NOMO-1 treated with DMSO at 0.1 percent for 48 hours (cell line): ENCODE measurements around the gene CHRM2.

ENCODE experiments used
- DNase-seq: peaks from one replicate; lab custom pipeline; 2025; ENCODE audit not compliant: unreplicated experiment; lab: John Stamatoyannopoulos, UW

Gene CHRM2

GRCh38 chr7:136891850-136892249 is 23.4 kb downstream of the CHRM2 start:
- DNase-seq = no peak

DNA sequence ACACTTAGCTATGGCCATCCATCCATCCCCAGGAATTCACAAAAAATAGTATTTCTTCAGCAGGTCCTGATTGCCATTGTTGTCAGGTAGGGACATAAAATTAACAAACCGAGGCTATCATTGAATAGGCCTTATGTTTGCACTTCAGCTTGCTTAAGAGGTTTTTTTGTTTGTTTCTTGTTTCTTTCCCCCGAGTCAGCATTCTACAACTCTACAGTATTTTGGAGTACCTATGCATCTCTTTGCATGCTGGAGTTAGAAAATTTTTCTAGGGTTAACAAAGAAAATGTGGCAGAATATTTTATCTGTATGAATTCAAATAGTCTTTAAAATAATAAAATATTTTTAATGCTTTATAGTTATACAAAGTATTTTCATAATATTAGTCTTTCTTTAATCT is 26.3 kb downstream of the CHRM2 start:
- DNase-seq = no peak

DNA sequence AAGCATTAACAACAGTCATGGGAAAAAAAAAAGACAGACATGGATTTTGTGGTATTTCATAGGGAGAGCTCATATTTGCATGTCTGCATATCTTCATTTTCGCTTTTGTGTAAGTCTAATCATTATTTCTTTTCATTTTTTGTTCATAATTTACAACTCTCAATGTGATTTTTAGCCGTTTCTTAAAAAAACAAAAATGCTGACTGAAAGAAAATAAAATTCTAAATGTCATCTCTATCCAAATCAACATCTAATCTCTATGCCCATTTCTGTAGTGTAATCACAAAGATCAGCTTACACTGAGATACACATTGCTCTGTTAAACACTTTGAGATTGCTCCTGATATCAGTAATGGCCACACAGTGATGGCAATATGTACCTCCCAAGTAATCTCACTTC is 29.2 kb downstream of the CHRM2 start:
- DNase-seq = no peak

- no peak for DNase-seq
These were observed 31.6 kb downstream of the CHRM2 start for GRCh38 chr7:136900005-136900404.

GRCh38 chr7:136910771-136911170 is 42.3 kb downstream of the CHRM2 start:
- no peak for DNase-seq

- no peak for DNase-seq
These were observed 42.9 kb downstream of the CHRM2 start for GRCh38 chr7:136911344-136911743.

GRCh38 chr7:136912339-136912738 is 43.9 kb downstream of the CHRM2 start:
- no peak for DNase-seq

- no peak for DNase-seq
These were observed 45.6 kb downstream of the CHRM2 start for GRCh38 chr7:136914016-136914415.

DNA sequence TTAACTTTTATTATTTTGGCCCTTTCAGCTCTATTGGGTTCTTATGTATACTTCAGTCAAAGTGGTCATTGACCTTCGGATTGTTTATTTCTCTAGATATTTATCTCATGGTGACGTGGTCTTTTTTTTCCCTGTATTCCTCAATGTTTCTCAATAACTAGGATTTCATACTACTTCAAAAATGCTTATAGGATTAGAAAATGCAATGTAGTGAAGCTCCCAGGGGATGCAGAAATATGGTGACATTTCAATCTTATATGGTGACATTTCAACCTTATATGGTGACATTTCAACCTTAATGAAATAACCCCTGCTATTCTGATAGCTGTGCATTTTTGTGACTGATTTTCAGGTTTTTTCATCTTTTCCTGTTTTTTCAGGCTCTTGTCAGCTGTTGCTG is 51.4 kb downstream of the CHRM2 start:
- DNase-seq = no peak

GRCh38 chr7:136923111-136923667 is 54.7 kb downstream of the CHRM2 start:
- DNase-seq = no peak

DNA sequence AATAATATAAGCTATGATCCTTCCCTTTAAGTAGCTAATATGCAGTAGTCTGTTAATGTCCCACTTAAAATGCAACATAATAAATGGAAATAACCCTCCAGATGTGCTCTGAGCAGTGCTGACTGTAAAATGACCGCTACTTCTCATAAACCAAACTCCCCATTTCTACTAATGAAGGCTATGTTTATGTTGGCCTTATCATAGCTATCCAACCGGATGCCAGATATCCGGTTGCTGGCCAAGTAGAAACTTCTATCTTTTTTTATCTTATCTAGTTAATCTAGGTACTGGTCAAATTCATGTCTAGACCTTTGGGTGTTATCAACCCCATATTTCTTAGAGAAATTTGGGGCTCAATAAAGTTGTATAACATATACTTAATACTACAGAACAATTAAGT is 56.6 kb downstream of the CHRM2 start:
- DNase-seq = no peak

DNA sequence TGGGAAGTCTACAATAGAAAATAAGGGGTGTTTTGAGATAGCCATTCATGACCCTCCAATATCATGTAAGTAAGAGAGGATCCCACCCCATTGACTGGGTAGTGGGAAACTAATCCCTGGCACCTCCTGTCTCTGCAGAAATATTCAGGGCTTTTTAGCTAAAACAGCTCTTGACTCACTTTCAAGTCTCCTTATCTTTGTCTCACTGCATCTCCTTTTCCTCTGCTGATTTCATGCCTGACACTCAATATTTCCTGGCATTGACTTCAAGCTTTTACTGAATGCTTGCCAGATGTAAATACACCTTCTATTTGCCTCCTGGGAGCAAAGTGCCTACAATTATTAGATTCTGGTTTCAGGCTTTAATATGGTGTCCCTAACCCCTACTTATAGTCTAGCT is 57.1 kb downstream of the CHRM2 start:
- no peak for DNase-seq

DNA sequence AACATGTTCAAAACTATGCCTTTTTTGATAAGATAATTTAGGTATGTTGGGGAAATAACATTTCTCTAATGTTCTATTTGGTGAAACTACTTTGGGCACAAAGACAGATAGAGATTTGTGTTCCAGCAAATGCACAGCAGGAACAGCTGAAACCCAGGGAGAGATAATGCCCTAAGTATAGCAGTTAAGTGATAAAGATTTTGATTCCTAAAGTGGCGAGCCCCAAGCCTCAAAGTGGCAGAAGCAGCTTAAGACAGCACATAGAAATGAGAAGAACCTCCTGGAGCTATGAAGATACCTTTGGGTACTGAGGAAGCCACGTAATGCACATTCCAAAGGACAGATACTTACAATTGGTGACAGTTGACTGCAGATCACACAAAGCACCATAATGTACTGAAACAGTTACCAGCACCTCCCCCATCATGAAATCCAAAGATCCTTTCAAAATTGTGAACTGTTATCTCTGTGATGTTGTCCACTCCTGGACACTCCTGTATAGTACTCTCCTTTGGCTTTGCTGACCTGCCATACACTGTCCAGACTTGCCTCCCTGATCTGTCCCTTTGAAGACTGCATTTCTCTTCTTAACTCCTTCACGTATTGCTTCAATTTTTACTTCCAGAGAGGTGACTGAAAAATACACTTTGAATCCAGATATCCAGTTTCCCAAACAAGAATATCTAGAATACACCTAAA is 62.9 kb downstream of the CHRM2 start:
- DNase-seq = no peak

DNA sequence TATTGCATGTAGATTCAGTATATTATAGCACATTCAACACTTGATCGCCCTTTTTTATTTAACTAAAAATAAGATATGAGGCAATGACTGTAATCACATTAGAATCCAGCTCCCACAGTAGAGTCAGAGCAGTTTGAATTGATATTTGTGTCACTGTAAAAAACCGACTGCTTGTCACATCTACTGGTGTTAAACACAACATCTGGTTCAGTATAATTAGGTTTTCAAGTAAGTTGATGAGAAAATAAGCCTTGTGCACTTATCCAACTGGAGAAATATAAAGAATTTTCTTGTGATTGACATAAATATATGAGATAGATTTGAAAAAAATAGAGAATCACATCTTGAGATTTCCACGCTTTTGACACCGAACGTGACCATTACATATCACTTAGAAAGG is 69.0 kb downstream of the CHRM2 start:
- DNase-seq = no peak

DNA sequence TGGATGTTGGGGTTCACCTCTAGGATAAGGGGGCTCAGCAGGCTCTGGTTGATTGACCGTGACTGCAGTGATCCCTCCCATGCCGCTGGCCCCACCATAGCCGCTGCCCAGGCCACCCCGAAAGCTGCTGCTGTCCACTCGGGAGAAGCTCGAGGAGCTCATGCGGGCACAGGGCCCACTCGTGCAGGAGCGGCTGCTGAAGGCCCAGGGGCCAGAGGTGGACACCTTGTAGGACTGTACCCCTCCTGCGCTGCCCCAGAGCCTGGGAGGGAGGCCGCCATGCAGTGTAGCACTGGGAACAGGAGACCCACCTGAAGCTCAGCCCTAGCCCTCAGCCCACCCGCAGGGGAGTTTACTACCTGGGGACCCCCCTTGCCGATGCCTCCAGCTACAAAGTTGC is 70.0 kb downstream of the CHRM2 start:
- no peak for DNase-seq

DNA sequence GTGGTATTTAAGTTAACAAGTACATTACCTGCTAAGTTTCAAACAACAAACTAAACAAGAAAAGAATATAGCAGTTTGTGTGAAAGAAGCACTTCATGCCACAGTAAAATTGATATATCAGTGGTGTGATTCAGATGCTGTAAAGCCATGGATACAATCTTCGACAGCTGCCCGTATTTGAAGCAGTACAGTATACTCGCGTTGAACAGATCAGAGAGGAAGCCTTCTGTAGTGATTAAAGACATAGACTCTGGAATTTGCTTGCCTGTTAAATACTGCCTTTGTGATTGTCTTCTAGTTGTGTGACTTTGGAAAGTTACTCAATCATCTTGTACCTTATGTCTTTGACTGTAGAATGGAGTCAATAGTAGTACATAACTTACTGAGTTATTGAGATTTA is 71.7 kb downstream of the CHRM2 start:
- no peak for DNase-seq

- DNase-seq = no peak
These were observed 72.5 kb downstream of the CHRM2 start for GRCh38 chr7:136940917-136941316.

GRCh38 chr7:136941816-136942215 is 73.4 kb downstream of the CHRM2 start:
- DNase-seq = no peak

DNA sequence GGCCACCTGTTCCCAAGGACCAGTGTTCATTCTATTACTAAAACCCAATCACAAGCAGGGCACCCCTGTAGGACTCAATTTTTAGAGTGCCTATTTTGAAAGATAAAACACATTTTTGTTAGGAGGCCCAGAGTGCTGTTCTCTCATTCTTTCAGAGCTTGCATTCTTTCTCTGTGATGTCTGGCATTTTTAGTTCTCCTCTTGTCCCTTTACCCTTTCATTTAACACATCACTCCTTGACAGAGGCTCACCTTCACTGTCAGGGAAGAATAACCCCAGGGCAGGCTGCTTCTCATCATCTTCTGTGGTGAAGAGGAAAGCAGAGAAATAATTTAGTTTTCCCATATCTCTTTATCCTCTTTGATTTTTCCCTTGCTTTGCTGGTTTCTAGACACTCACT is 73.9 kb downstream of the CHRM2 start:
- no peak for DNase-seq

GRCh38 chr7:136942994-136943393 is 74.5 kb downstream of the CHRM2 start:
- no peak for DNase-seq

GRCh38 chr7:136947347-136947746 is 78.9 kb downstream of the CHRM2 start:
- DNase-seq = no peak

GRCh38 chr7:136950331-136950730 is 81.9 kb downstream of the CHRM2 start:
- no peak for DNase-seq

GRCh38 chr7:136953386-136953785 is 84.9 kb downstream of the CHRM2 start:
- no peak for DNase-seq
